HG03175 (cell line): Measurements from ENCODE around the gene NHERF2.
A peak's percentile ranks its signal among the peaks of the same experiment; 100 is the strongest.
"Not testable (repeated sequence)": the region's sequence is repeated elsewhere in the genome, so short reads cannot be mapped to it uniquely, and the experiment has no call there.

Experiments used
- ATAC-seq: cut with Tn5 transposase; IDR thresholded peaks from one replicate; pipeline ENCODE4 v1.9.1; 2021; ENCODE audit warnings: mild to moderate bottlenecking, moderate library complexity; ENCODE audit not compliant: unreplicated experiment

NHERF2 gene

GRCh38 chr16:2004795-2005517 is 21.7 kb upstream of the NHERF2 start:
- no peak for ATAC-seq

- ATAC-seq, result no peak
Measured at GRCh38 chr16:2005646-2006045, 21.1 kb upstream of the NHERF2 start.

DNA sequence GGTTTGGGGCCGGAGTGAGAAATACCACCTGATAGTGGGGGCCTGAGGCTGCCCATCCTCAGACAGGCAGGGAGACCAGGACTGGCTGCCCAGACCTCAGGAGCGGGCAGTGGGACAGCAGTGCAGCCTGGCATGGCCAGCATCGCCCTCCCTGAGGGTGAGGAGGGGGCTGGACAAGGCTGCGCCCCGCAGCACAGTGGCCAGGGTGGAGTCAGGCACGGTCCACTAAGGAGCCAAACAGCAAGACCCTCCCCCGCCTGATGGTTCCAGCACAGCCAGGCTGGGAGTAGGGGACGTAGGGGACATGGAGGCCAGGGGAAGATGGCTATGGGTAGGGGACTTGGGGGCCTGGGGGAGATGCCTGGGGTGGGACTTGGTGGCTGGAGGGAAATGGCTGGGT is 20.4 kb upstream of the NHERF2 start:
- no peak for ATAC-seq

- no peak for ATAC-seq
Measured at GRCh38 chr16:2007081-2007836, 19.4 kb upstream of the NHERF2 start.

- ATAC-seq, result no peak
Measured at GRCh38 chr16:2008009-2008526, 18.6 kb upstream of the NHERF2 start.

GRCh38 chr16:2008631-2009163 is 18.0 kb upstream of the NHERF2 start:
- ATAC-seq, result no peak

DNA sequence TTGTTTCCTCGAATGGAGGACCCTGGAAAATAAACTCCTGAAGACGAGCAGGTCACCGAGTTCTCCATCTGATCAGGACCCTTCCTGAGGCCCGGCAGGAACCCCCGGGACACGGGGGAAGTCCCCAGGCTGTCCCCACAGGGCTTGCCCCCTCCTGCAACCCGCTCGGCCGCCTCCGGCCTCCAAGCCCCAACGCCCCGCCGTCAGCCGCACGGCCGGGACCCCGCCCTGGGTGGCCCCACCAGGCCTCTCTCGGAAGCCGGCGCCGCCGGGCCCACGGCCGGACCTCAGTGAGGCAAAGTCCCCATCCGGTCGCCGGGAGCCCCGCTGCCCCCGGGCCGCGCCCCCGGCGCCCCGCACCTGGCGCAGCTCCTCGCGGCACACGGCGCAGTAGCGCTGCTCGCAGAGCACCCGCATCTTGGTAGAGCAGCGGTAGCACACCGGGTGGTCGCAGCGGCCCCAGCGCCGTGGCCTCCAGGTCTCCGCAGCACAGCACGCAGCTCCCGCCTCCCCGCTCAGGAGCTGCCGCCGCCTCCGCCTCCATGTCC is 17.5 kb upstream of the NHERF2 start:
- ATAC-seq, result peak; percentile 45

GRCh38 chr16:2009791-2010510 is 16.8 kb upstream of the NHERF2 start, which contains the start of gene ZNF598:
Gene ZNF598 (minus strand): TSS chr16:2009821.
- peak; percentile 85 for ATAC-seq

GRCh38 chr16:2011726-2012125 is 15.0 kb upstream of the NHERF2 start:
- not testable (repeated sequence) for ATAC-seq

DNA sequence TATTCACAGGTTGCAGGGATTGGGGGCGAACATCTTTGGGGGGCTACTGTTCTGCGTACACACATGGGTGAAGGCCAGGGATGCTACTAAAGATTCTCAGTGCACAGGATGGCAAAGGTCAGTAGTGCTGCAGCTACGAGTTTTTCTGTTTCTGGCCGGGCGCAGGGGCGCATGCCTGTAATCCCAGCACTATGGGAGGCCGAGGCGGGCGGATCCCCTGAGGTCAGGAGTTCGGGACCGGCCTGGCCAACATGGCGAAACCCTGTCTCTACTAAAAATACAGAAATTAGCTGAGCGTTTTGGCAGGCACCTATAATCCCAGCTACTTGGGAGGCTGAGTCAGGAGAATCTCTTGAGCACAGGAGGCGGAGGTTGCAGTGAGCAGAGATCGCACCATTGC is 13.2 kb upstream of the NHERF2 start:
- no peak for ATAC-seq

DNA sequence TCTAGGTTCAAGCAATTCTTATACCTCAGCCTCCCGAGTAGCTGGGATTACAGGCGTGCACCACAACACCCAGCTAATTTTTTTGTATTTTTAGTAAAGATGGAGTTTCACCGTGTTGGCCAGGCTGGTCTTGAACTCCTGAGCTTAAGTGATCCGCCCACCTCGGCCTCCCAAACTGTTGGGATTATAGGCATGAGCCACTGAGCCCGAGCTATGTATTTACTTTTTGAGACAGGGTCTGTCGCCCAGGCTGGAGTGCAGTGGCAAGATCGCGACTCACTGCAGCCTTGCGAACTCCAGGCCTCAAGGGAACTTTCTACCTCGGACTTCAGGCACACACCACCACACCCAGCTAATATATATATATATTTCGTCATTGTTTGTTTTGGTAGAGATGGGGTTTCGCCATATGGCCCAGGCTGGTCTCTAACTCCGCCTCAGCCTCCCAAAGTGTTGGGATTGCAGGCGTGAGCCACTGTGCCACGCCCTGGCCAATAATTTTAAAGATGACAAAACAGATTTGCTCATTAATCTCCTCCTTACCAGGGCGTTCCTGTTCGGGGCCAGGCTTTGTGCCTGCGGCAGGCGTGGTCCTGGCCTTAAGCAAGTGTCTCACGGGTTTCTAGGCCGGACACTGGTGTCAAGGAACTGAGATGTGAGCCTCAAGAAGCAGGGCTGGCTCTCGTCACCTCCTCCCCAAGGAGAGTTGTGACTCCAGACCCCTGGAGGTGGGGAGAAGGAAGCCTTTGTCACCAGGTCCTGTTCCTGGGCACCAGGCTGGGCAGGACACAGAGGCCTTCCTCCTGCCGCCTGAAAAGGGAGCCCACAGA is 11.4 kb upstream of the NHERF2 start:
- ATAC-seq, result no peak

DNA sequence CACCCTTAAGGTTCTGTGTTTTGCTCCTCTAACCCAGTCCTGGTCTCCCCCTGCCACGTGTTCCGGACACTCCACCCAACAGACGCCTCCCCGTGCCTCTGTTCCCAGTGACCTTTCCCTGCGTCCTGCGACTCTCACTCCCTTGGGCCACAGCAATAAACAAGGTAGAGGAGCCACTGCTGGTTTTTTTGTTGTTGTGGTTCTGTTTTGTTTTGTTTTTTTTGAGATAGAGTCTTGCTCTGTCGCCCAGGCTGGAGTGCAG is 10.8 kb upstream of the NHERF2 start:
- no peak for ATAC-seq

GRCh38 chr16:2016407-2016922 is 10.2 kb upstream of the NHERF2 start:
- ATAC-seq, result no peak

GRCh38 chr16:2019518-2019920 is 7.2 kb upstream of the NHERF2 start, which contains the start of gene NPW:
Gene NPW (plus strand): TSS chr16:2019785.
- ATAC-seq, result no peak

DNA sequence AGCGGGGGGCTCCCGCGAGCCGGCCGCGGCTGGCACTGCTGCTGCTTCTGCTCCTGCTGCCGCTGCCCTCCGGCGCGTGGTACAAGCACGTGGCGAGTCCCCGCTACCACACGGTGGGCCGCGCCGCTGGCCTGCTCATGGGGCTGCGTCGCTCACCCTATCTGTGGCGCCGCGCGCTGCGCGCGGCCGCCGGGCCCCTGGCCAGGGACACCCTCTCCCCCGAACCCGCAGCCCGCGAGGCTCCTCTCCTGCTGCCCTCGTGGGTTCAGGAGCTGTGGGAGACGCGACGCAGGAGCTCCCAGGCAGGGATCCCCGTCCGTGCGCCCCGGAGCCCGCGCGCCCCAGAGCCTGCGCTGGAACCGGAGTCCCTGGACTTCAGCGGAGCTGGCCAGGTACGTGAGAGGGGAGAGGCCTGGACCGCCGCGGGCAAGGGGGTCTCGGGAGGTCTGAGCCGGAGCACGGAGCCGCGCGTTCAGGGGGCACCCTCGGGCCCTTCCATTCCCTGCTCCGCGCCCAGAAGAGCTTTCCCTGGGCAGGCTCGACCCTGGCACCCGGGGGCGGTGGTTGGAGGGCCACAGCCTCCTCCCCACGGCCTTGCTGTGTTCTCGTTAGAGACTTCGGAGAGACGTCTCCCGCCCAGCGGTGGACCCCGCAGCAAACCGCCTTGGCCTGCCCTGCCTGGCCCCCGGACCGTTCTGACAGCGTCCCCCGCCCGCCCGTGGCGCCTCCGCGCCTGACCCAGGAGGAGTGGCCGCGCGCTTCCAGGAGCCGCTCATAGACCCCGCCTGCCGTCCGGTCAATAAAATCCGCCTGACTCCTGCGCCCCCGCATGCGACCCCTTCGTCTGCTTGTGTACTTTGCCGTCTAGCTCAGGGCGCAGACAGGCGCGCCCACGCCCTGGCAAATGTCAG is 6.5 kb upstream of the NHERF2 start:
- ATAC-seq, result no peak

DNA sequence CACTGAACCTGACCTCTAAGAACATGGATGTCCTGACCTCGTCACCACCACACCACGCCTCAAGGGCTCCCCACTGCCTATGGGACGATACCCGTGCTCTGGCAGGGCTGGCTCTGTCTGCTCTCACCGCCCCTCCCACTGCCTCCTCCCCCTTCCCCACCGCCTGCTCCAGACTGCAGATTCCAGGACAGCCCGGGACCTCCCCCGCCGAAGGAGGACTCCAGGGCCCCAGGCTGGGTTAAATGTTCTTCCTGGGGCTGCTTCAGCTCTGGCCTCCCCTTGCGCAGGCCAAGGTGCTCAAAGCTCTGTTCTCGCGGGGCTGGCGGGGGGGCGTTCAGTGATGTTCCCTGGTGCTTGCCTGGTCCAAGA is 4.0 kb upstream of the NHERF2 start:
- ATAC-seq, result peak; percentile 27

DNA sequence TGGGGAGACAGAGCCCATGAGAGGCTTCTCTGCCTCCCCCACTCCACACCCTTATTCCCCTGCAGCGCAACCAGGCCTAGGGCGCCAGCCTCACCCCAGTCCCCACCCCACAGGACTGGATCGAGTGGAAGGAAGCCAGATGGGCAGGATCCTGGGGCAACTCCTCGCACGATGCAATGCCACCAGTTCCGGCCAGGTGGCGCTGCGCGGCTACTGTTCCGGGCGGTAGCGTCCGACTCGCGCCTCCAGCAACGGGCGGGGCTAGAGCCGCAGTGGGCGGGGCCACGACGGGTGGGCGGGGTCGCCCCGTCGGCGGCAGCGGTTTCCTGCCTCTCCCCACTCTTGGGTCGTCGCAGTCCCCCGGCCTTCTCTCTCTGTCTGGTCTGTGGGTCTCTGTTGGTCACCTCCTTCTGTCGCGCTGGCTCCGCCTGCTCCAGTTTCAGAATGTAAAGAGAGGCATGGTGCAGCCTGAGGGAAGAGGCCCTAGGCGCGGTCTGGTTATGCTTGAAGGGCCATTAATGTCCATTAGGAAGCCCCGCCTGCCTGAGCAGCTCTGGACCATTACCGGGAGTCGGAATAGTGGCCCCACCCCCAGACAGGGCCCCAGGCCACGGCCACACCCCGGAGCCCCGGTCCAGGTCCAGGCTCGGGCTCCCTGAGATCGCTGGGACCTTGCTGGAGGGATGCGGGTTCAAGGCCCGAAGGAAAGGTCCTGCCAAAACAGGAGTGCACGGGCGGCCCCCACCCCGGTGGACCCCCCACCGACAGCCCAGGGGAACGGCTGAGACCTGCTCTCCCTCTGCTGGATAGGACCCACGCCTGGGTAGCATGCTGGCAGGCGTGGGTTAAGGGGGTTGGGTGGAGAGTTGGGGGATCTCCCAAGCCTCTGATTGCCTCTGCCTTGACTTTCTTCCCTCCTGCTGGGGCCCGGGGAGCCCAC is 3.3 kb upstream of the NHERF2 start:
- peak; percentile 79 for ATAC-seq

DNA sequence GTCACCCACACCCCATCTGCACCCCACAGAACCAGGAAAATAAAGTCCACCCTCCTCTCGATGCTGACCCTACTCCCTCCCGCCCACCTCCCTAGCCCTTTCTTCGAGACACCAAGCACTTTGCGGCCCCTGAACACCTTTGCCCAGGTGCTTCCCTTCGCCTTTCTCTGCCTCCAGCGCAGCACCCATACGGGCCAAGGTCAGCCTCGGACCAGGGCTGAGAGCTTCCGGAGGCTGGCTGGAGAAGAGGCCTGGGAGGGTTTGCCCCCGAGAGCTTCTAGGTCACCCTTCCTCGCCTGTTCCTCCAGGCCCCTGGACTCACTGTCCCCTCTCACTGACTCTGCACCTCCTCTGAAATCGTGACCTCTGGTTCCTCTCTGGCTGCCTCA is 2.7 kb upstream of the NHERF2 start:
- no peak for ATAC-seq
